ENCODE data around the gene SLC37A4.

The SLC37A4 gene

DNA sequence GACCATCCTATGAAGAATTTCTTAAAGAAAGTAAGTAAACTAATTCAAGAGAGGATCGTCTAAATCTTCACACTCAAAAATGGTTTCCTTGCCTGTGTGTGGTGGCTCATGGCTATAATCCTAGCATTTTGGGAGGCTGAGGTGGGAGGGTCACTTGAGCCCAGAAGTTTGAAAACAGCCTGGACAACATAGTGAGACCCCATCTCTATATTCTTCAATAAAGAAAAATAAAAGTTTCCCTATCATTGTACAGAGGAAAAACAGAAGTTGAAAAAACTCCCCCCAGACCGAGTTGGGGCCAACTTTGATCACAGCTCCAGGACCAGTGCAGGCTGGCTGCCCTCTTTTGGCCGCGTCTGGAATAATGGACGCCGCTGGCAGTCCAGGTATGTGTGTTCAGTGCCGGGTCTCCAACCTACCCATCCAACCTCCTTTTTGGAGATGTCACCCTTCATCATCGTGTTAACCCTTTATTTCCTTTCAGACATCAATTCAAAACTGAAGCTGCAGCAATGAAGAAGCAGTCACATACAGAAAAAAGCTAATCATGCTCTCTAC lies 15.5 kb downstream of the SLC37A4 start:
- H3K4me3 ChIP-seq (ENCODE audit: low read depth, low read length), result no peak overlapping the region
- no peak overlapping the region for H3K27ac ChIP-seq (ENCODE audit: low read depth, low read length)
- H3K9me3 ChIP-seq (ENCODE audit: control insufficient read depth, insufficient read depth, low read depth, low read length), result no peaks in the 10 kb centered on the region
- H3K27me3 ChIP-seq (ENCODE audit: control insufficient read depth, insufficient read depth, low read length), result no peaks in the 10 kb centered on the region
- peaks cover 76% of the 10 kb centered on the region for H3K36me3 ChIP-seq (ENCODE audit: control insufficient read depth, insufficient read depth, low read length)
- peaks cover 5% of the 10 kb centered on the region; the same call in 1 of the 2 replicates for H3K4me1 ChIP-seq (ENCODE audit: control insufficient read depth, insufficient read depth, low read length)
- no peak overlapping the region for H3K9ac ChIP-seq (ENCODE audit: low read length)

GRCh38 chr11:119014209-119014924 lies 16.3 kb downstream of the SLC37A4 start:
- Histone ChIP-seq H3K9me3 (ENCODE audit: control insufficient read depth, insufficient read depth, low read depth, low read length) (no peaks in the 10 kb centered on the region), H3K27ac (ENCODE audit: low read depth, low read length) (no peak overlapping the region), H3K27me3 (ENCODE audit: control insufficient read depth, insufficient read depth, low read length) (no peaks in the 10 kb centered on the region), H3K9ac (ENCODE audit: low read length) (no peak overlapping the region), H3K4me1 (ENCODE audit: control insufficient read depth, insufficient read depth, low read length) (no peaks in the 10 kb centered on the region), H3K4me3 (ENCODE audit: low read depth, low read length) (no peak overlapping the region), H3K36me3 (ENCODE audit: control insufficient read depth, insufficient read depth, low read length) (peaks cover 79% of the 10 kb centered on the region)

DNA sequence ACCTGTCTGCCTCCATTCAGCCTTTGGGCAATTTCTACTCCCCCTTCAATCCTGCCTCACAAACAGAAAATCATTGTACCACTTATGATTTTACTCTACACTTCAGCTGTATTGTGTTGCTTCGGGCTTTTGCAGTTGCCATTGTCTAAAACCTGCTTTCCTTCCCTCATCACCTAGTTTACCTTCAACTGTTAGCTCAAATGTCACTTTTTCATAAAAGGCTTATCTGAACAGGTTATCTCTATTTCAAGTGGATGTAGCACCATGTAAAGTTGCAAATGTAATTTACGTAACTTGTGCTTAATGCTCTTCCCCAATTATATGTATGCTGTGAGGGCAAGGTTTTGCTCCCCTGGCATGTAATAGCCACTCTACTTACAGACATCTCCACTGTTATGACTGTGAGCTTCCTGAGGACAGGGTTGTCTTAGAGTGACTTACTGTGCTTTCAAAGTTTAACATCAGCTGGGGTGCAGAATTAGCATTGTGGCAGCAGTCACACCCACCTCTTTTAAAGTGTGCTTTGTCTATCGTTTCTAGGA lies 18.0 kb downstream of the SLC37A4 start:
- Histone ChIP-seq H3K9ac (ENCODE audit: low read length) (no peak overlapping the region), H3K36me3 (ENCODE audit: control insufficient read depth, insufficient read depth, low read length) (peaks cover 91% of the 10 kb centered on the region), H3K4me1 (ENCODE audit: control insufficient read depth, insufficient read depth, low read length) (no peaks in the 10 kb centered on the region), H3K9me3 (ENCODE audit: control insufficient read depth, insufficient read depth, low read depth, low read length) (no peaks in the 10 kb centered on the region), H3K27ac (ENCODE audit: low read depth, low read length) (no peak overlapping the region), H3K4me3 (ENCODE audit: low read depth, low read length) (no peak overlapping the region), H3K27me3 (ENCODE audit: control insufficient read depth, insufficient read depth, low read length) (no peaks in the 10 kb centered on the region)

DNA sequence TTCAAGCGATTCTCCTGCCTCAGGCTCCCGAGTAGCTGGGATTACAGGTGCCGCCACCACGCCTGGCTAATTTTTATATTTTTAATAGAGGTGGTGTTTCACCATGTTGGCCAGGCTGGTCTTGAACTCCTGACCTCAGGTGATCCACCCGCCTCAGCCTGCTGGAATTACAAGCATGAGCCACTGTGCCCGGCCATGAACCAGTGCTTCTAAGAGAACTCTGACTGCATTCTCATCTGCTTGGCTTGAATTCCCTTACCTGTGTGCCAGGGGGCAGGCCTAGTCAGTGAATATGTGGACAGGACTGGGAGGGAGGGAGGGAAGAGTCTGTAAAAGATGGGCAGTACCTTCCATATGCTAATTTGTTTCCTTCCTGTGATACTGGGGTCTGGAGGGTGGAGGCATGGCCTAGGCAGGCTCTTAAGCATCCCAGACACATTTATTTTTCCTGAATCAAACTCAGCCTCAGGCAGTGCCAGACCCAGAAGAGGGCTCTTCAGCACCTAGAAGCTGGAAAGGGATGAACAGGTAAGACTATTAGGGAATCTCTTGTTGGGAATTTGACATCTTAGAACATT lies 19.1 kb downstream of the SLC37A4 start:
- H3K9me3 ChIP-seq (ENCODE audit: control insufficient read depth, insufficient read depth, low read depth, low read length), result no peaks in the 10 kb centered on the region
- no peak overlapping the region for H3K9ac ChIP-seq (ENCODE audit: low read length)
- H3K27ac ChIP-seq (ENCODE audit: low read depth, low read length), result no peak overlapping the region
- no peaks in the 10 kb centered on the region for H3K4me1 ChIP-seq (ENCODE audit: control insufficient read depth, insufficient read depth, low read length)
- no peaks in the 10 kb centered on the region for H3K27me3 ChIP-seq (ENCODE audit: control insufficient read depth, insufficient read depth, low read length)
- no peak overlapping the region for H3K4me3 ChIP-seq (ENCODE audit: low read depth, low read length)
- peaks cover 91% of the 10 kb centered on the region for H3K36me3 ChIP-seq (ENCODE audit: control insufficient read depth, insufficient read depth, low read length)

DNA sequence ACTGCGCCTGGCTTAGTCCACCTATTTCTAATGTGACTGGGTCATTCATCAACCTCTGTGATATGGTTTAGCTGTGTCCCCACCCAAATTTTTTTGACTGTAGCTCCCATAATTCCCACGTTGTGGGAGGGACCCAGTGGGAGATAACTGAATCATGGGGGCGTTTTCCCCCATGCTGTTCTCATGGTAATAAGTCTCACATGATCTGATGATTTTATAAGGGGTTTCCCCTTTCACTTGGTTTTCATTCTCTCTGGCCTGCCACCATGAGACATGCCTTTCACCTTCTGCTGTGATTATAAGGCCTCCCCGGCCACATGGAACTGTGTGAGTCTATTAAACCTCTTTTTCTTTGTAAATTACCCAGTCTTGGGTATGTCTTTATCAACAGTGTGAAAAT lies 24.0 kb downstream of the SLC37A4 start:
- H3K4me3 ChIP-seq (ENCODE audit: low read depth, low read length), result no peak overlapping the region
- no peak overlapping the region for H3K27ac ChIP-seq (ENCODE audit: low read depth, low read length)
- no peaks in the 10 kb centered on the region for H3K9me3 ChIP-seq (ENCODE audit: control insufficient read depth, insufficient read depth, low read depth, low read length)
- no peaks in the 10 kb centered on the region for H3K4me1 ChIP-seq (ENCODE audit: control insufficient read depth, insufficient read depth, low read length)
- H3K36me3 ChIP-seq (ENCODE audit: control insufficient read depth, insufficient read depth, low read length), result peaks cover 86% of the 10 kb centered on the region
- H3K9ac ChIP-seq (ENCODE audit: low read length), result no peak overlapping the region
- H3K27me3 ChIP-seq (ENCODE audit: control insufficient read depth, insufficient read depth, low read length), result no peaks in the 10 kb centered on the region

GRCh38 chr11:119000906-119001305 lies 29.8 kb downstream of the SLC37A4 start:
- H3K27ac ChIP-seq (ENCODE audit: low read depth, low read length), result no peak overlapping the region
- H3K9me3 ChIP-seq (ENCODE audit: control insufficient read depth, insufficient read depth, low read depth, low read length), result no peaks in the 10 kb centered on the region
- peaks cover 12% of the 10 kb centered on the region for H3K4me1 ChIP-seq (ENCODE audit: control insufficient read depth, insufficient read depth, low read length)
- H3K27me3 ChIP-seq (ENCODE audit: control insufficient read depth, insufficient read depth, low read length), result no peaks in the 10 kb centered on the region
- peaks cover 61% of the 10 kb centered on the region for H3K36me3 ChIP-seq (ENCODE audit: control insufficient read depth, insufficient read depth, low read length)
- no peak overlapping the region for H3K9ac ChIP-seq (ENCODE audit: low read length)
- no peak overlapping the region for H3K4me3 ChIP-seq (ENCODE audit: low read depth, low read length)

- Histone ChIP-seq H3K4me3 (ENCODE audit: low read depth, low read length) (peak overlapping the region; percentile 74), H3K9me3 (ENCODE audit: control insufficient read depth, insufficient read depth, low read depth, low read length) (no peaks in the 10 kb centered on the region), H3K9ac (ENCODE audit: low read length) (peak overlapping the region; percentile 96), H3K4me1 (ENCODE audit: control insufficient read depth, insufficient read depth, low read length) (peaks cover 12% of the 10 kb centered on the region), H3K27me3 (ENCODE audit: control insufficient read depth, insufficient read depth, low read length) (no peaks in the 10 kb centered on the region), H3K36me3 (ENCODE audit: control insufficient read depth, insufficient read depth, low read length) (peaks cover 43% of the 10 kb centered on the region), H3K27ac (ENCODE audit: low read depth, low read length) (peak overlapping the region; percentile 79; the same call in 1 of the 2 replicates)
Observed at GRCh38 chr11:118998822-118999221, 31.9 kb downstream of the SLC37A4 start.

- peaks cover 12% of the 10 kb centered on the region for H3K4me1 ChIP-seq (ENCODE audit: control insufficient read depth, insufficient read depth, low read length)
- peaks cover 3% of the 10 kb centered on the region; the same call in 1 of the 2 replicates for H3K9me3 ChIP-seq (ENCODE audit: control insufficient read depth, insufficient read depth, low read depth, low read length)
- H3K27me3 ChIP-seq (ENCODE audit: control insufficient read depth, insufficient read depth, low read length), result no peaks in the 10 kb centered on the region
- peak overlapping the region; percentile 96 for H3K9ac ChIP-seq (ENCODE audit: low read length)
- peak overlapping the region; percentile 79; the same call in 1 of the 2 replicates for H3K27ac ChIP-seq (ENCODE audit: low read depth, low read length)
- H3K36me3 ChIP-seq (ENCODE audit: control insufficient read depth, insufficient read depth, low read length), result peaks cover 44% of the 10 kb centered on the region
- peak overlapping the region; percentile 74 for H3K4me3 ChIP-seq (ENCODE audit: low read depth, low read length)
Observed at GRCh38 chr11:118998388-118998717, 32.3 kb downstream of the SLC37A4 start.

DNA sequence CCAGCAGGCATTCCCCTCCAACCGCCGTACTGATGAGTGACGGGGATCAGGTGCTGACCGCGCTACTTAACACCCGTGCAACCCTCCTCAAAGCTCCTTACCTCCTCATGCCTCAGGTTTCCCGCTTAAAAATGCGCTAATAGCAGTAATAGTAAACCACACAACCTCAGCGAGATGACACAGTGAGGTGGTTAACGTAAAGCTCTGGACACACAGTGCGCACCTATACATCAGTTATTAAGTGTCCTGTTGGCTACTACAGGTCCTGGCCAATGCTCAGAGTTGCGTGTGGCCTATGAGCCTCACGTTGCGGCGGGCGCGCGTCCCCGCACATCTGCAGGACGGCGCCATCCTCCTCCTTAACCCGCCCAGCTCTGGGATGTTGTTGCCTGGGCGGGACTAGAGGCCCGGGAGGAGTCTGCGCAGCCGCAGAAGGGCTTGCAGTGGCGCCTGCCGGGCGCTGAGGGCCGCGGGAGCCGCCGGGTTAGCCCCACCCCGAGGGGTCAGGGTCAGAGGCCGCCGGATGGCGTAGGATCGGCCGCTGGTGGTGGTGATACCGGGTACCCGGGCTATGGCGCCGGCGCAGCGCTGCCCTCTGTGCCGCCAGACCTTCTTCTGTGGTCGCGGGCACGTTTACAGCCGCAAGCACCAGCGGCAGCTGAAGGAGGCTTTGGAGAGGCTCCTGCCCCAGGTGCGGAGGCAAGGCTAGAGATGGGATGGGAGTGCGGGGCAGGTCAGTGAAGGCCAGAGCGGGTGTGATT lies 32.9 kb downstream of the SLC37A4 start, which contains the start of gene CENATAC:
Gene CENATAC, plus strand, starts transcription at position 512 of the 761 bp plus-strand sequence. Its CDS starts 60 bp downstream, at position 572.
- Histone ChIP-seq H3K4me3 (ENCODE audit: low read depth, low read length) (peak within 1 kb of the TSS; percentile 74), H3K36me3 (ENCODE audit: control insufficient read depth, insufficient read depth, low read length) (peaks cover 39% of the 10 kb centered on the region), H3K9ac (ENCODE audit: low read length) (peak within 1 kb of the TSS; percentile 96)

DNA sequence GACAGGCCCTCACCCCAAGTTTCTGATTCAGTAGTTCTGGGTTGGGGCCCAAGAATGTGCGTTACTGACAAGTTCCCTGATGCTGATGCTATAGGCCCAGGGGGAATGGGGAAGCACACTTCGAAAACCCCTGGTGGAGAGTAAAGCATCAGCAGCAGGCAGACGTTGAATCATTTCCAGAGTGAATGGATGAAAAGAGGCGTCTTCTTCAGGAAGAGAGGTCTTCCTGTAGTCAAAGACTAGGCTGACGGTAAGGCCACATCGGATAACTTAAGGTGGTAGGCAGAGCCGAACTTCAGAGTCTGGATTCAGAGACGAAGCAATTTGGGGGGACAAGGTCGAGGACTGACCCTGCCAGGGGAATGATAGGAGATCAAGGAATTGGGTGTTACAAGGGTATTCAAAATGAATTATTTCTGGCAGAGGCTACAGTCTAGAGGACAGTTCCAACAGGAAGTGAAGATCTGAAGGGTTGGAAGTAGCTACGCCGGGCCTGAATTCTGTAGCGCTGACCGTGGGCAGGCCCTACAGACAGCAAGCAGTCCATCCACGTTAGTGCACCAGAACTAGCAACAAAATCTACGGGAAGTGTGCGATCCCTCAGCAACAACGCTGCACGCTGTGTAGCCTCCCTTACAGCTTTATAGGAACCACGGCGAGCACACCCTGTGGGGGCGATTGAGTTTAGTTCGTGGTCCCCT lies 33.6 kb downstream of the SLC37A4 start:
- Histone ChIP-seq H3K36me3 (ENCODE audit: control insufficient read depth, insufficient read depth, low read length) (peaks cover 32% of the 10 kb centered on the region), H3K27me3 (ENCODE audit: control insufficient read depth, insufficient read depth, low read length) (no peaks in the 10 kb centered on the region), H3K9ac (ENCODE audit: low read length) (peak overlapping the region; percentile 63), H3K4me1 (ENCODE audit: control insufficient read depth, insufficient read depth, low read length) (peaks cover 12% of the 10 kb centered on the region), H3K4me3 (ENCODE audit: low read depth, low read length) (peak overlapping the region; percentile 74), H3K9me3 (ENCODE audit: control insufficient read depth, insufficient read depth, low read depth, low read length) (peaks cover 7% of the 10 kb centered on the region; the same call in 1 of the 2 replicates), H3K27ac (ENCODE audit: low read depth, low read length) (no peak overlapping the region)

More for the DNA sequence above, 32.9 kb downstream of the SLC37A4 start, which contains the start of gene CENATAC:
- Histone ChIP-seq H3K27me3 (ENCODE audit: control insufficient read depth, insufficient read depth, low read length) (no peaks in the 10 kb centered on the region), H3K9me3 (ENCODE audit: control insufficient read depth, insufficient read depth, low read depth, low read length) (peaks cover 4% of the 10 kb centered on the region; the same call in 1 of the 2 replicates), H3K27ac (ENCODE audit: low read depth, low read length) (peak within 1 kb of the TSS; percentile 79; the same call in 1 of the 2 replicates), H3K4me1 (ENCODE audit: control insufficient read depth, insufficient read depth, low read length) (peaks cover 12% of the 10 kb centered on the region)
